DMS53 treated with DMSO at 0.1 percent for 48 hours (cell line): ENCODE data around the gene RYR1.
A peak's percentile ranks its signal among the peaks of the same experiment; 100 is the strongest.
"Not testable (repeated sequence)": the region's sequence is repeated elsewhere in the genome, so short reads cannot be mapped to it uniquely, and the experiment has no call there.

Source experiments
- DNase-seq: peaks from one replicate; lab custom pipeline; 2025; ENCODE audit not compliant: unreplicated experiment; lab: John Stamatoyannopoulos, UW

RYR1 gene

DNA sequence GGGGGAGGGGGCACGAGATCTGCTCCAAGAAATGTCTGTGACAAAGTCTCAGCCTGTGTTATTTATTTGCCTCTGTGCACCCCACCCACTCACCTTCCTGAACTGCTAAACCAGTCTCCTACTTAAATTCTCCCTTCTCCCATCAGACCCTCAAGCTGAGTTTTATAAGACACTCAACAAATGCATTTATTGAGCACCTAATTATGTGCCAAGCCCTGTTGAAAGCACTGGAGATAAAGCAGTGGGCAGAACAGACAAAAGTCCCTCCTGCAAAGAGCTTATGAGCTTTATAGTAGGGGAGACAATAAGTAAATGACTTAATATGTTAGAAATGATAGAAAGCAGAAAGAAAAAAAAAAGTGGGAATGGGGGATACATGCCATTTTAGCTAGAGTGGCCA lies 34.0 kb upstream of the RYR1 start:
- DNase-seq = no peak

- DNase-seq = no peak
Observed at GRCh38 chr19:38400361-38400760, 33.1 kb upstream of the RYR1 start.

- no peak for DNase-seq
Observed at GRCh38 chr19:38401148-38401547, 32.3 kb upstream of the RYR1 start.

- DNase-seq = no peak
Observed at GRCh38 chr19:38402623-38402966, 30.9 kb upstream of the RYR1 start.

- peak; percentile 96 for DNase-seq
Observed at GRCh38 chr19:38402967-38403674, 30.4 kb upstream of the RYR1 start, which contains the start of gene FAM98C. FAM98C (plus strand) TSS chr19:38403093; CDS start chr19:38403154, 61 bp downstream.

DNA sequence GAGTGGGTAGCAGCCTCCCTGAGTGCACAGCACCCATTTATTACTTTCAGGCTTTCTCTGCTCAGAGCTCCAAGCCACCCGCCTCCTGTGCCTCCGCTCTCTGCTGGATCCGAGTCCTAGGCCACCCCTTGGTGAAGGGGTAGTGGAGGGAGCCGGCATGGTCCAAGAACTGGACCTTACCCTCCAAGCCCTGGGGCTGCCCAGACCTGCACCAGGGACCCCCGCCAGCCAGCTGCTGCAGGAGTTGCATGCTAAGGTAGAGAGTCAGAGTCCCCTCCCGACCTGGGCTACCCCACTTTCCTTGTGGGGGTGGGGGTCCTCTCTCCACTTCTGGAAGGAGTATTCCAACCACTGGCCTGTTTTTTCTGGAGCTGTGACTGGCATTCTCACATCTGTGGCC lies 28.6 kb upstream of the RYR1 start:
- no peak for DNase-seq

GRCh38 chr19:38405276-38405675 lies 28.2 kb upstream of the RYR1 start:
- no peak for DNase-seq

DNA sequence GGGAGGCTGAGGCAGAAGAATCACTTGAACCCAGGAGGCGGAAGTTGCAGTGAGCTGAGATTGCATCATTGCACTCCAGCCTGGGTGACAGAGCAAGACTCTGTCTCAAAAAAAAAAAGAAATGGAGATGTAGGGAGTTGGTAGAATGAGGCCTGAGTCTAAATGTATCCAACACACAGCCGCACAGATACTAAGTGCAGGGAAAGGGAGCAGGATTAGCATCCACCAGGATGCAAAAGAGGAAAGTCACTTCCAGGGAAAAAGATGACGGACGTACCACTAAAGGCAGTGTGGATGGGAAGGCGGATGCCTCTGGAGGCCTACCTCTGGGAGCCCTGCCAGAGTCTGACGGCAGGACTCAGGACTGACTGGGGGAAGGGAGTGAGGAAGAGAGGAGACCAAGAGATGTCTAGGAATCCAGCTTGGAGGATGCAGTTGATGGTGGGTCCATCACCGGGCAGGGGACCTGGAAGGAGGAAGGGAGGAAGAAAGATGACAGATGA lies 23.8 kb upstream of the RYR1 start:
- no peak for DNase-seq

DNA sequence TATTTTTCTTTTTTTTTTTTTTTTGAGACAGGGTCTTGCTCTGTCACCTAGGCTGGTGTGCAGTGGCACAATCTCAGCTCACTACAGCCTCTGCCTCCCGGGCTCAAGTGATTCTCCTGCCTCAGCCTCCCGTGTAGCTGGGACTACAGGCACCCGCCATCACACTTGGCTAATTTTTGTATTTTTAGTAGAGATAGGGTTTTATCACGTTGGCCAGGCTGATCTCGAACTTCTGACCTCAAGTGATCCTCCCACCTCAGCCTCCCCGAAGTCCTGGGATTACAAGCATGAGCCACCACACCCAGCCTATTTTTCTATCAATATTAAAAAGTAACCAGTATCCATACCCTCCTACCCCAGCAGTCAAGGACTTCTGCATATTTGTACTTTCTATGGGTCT lies 23.1 kb upstream of the RYR1 start:
- not testable (repeated sequence) for DNase-seq

- DNase-seq = no peak
Observed at GRCh38 chr19:38411041-38411712, 22.3 kb upstream of the RYR1 start.

- not testable (repeated sequence) for DNase-seq
Observed at GRCh38 chr19:38411898-38412297, 21.6 kb upstream of the RYR1 start.

DNA sequence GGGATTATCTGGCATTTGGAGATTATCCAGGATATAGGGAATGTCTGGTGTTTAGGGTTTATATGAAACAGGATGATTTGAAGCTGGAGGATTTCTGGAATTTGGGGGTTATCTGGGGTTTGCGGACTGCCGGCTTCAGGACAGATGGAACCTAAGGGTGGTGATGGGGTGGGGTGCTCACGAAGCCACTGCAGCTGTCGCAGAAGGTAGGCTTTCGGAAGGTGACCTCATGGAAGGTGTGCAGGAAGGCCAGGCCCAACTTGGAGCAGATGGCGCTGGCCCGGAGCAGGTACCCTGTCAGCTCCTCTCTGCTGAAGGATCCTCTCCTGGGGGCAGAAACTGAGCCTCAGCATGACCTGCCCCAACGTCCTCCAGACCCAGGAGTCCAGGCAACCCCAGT lies 21.0 kb upstream of the RYR1 start:
- DNase-seq = no peak

DNA sequence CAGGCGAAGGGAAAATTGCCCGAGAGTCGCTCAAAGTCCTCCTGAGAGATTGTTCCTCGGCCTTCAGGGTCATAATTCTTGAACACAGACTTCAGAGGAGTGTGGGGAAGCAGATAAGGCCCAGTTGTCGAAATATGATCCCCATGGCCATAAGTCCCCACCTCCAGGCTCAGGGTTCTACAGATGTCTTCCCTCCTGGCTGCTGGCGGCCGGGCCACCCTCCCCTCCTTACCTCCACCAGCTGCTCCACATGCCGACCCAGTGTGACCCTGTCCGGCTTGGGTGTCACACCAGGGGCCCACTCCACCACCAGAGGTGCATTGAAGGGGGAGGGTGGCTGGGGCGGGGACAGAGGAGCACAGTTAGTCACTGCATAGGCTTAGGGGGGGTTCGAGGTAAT lies 20.5 kb upstream of the RYR1 start:
- no peak for DNase-seq

DNA sequence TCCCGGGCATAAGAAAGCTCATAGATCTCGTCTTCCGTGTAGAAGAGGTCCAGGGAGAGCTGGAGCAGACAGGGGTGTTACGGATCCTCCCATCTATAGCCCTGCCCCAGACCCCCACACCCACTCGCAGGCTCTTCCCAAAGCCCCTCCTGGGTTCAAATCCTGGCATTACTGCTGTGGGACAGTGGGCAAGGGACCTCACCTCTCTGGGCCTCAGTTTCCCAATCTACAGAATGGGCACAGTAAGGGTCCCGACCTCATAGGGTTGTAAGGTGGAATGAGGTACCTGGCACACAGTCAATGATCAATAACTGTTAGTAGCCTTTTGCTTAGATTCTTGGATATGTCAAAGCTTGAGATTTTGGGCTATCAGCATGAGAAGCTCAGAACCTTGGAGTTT lies 20.1 kb upstream of the RYR1 start:
- no peak for DNase-seq

DNA sequence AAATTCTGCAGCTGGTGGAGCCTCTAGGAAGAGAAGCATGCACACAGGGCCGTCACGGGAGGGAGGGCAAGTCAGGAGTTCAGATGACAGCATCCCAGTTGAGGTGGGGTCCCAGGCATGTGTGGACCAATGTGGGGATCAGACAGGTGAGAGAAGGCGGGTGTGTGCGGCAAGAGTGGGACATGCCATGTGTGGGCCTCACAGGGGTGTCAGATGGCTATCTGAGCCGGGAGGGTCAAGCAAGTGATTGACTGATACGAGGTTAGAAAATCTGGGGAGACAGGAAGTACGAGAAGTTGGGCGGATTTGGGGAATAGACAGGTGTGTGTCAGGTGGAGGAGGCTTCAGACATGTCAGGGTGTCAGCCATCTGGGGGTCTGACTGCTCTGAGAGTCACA lies 16.3 kb upstream of the RYR1 start:
- DNase-seq = no peak

GRCh38 chr19:38417544-38418506 lies 15.7 kb upstream of the RYR1 start:
- DNase-seq = peak; percentile 25

DNA sequence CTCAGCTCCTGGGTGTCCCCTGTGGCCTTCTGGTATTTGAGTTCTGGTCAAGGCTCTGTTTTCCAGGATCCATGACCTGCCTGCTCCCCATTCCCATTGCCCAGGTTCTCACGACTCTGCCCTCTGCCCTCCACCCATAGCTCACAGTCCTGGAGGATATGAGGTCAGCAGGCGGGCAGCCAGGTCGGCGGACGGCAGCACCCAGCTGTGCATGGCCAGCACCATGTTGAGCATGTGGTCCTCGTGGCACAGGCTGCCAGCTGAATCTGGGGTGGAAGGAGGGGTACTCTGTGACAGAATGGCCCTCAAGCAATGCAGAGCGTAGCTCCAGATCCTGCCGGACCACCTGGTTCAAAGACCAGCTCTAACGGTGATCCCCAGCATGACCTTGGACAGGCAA lies 12.6 kb upstream of the RYR1 start:
- DNase-seq = no peak

DNA sequence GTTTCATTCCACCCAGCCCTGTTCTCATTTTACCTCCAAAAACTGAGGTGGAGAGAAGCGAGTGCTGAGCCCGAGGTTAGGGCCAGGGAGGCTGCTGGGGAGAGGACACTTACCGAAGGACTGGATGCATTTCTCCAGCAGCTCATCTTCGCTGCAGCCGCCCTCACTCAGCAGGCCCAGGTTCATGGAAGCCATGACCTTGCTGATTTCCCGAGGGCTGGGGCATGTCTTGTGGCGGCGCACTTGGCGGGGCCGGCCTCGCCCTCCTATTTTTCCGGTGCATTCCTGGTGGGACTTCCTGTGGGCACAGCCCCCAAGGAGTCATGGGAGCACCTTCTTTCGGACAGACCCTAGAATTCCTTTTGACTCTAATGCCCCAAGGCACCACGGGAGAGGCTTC lies 11.6 kb upstream of the RYR1 start:
- no peak for DNase-seq

DNA sequence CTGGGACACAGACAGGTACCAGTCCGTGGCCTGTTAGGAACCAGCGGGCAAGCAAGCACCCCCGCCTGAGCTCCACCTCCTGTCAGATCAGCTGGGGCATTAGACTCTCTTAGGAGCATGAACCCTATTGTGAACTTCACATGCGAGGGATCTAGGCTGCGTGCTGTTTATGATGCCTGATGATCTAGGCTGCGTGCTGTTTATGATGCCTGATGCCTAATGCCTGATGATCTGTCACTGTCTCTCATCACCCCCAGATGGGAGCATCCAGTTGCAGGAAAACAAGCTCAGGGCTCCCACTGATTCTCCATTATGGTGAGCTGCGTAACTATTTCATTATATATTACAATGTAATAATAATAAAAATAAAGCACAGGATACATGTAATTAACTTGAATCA lies 11.1 kb upstream of the RYR1 start:
- no peak for DNase-seq

DNA sequence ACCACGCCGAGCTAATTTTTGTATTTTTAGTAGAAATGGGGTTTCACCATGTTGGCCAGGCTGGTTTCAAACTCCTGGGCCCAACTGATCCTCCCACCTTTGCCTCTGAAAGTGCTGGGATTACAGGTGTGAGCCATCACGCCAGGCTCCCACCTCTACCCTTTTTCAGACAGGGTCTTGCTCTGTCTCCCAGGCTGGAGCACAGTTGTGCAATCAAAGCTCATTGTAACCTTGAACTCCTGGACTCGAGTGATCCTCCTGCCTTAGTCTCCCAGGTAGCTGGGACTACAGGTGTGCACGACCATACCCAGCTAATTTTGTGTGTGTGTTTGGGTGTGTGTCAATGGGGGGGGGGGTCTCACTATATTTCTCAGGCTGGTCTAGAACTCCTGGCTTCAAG lies 9.2 kb upstream of the RYR1 start:
- no peak for DNase-seq

GRCh38 chr19:38425222-38425809 lies 8.2 kb upstream of the RYR1 start:
- no peak for DNase-seq
